Left hindlimb (tissue), 1 donor: Measurements from ENCODE around the gene MSX2.

ENCODE experiments used
- DNase-seq: peaks from one replicate; pipeline ENCODE4 v3.0.0-alpha.2; 2018

Gene MSX2

DNA sequence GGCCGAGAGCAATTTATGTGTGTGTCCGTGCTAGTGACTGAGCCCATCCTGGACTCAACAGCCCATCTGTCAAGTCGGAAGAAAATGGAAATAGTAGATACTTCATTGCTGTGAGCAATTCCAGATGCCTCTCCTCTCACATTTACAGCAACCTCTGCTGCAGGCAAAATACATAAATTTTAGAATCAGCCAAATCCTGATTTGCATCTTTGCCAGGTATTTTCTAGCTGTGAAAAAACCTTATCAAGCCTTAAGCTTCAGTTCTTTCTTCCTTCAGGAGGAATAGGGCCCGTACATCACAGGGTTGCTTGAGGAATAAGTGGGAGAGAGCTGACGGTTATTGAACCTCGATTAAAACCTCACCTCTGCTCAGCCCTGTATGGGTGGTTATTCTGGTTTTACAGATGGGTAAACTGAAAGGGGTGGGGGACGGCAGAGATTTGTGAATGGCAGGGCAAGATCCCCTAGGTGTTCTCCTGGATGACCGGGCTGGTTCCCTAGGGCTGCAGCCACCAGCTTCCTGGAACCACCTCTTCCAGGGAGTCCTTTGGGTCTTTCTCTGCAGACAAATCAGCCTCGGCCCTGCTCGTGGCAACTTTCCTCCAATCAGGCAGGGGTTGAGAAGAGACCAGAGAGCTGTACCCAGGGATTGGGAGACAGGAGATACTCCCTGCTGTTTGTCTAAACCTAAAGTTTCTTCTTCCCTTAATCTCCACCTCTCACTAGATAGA lies 5.3 kb upstream of the MSX2 start:
- DNase-seq = no peak

DNA sequence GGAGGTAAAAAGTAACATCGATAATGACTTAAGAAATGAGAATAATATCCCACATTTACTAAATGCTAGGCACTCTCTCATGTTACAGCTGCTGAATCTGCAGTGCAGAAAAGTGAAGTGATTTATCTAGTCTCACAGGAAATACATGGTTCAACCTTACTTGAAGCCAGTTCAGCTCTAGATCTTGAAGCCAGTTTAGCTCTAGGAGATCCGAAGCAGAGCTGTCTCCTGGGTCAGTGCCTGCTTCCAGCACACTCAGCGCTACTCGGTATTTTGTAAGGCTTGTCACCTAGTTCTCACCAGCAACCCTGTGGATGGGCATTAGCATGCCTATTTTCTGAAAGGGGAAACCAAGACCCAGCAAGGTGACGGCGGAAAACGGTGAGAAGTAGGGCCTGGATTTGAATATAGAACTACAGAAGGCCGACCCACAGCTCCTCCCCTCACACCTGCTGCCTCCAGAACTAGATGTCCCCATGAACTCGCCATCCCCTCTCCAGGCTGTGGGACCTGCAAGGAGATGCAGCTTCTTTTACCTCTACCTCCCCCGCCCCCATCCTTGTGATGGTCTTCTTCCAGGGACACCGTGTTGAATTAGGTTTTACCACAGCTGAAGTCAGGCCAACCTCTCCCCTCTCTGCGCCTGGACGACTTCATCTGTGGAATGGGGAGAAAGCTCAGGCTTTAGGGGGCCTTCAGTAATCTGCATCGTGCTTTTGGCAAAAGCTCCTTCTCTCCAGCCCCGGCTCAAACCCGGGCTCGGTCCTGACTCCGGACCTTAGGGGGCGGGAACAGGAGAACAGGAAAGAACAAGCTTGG lies 4.4 kb upstream of the MSX2 start:
- DNase-seq = no peak

DNA sequence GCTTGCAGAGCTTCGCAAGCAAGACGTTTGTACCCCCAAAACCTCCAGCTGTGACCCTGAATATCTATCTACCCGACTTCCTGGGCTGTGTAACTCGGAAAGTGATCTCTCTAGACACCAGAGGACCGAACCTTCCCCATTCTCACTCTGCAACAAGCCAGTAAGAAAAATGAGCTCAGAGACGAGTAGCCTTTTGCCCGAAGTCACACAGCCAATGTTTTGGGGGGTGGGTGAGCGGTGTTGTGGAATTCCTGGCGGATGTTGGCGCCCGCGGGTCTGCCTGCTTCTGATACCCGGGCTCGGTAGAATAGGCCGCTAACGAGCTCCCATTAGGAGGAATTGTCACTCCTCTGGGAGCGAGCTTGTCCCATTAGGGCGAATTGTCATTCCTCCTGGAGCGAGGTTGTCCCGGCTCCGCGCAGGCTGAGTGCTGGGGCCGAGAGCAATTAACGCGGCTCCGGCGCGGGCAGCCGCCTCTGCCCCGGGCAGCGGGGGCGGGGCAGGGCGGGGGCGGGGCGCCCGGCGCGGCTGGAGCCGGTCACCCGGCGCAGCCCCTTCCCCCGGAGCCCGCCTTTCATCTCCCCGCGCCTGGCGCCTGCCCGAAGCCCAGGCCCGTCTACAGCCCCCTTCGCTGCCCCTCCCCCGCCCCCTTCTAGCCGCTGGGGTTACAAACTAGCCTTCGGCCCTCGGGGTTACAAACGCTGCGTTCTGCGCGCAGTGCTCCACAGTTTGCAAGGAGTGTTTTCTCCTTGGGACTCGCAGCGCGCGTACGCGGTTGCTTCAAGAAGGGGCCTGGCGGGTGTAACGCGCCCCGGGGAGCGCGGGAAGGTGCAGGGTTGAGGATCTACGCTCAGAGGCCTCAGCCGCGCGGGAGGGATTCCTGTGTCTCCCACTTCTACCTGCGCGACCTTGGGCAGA lies 3.5 kb upstream of the MSX2 start:
- DNase-seq = no peak

GRCh38 chr5:174721530-174722432 lies 2.6 kb upstream of the MSX2 start:
- no peak for DNase-seq

DNA sequence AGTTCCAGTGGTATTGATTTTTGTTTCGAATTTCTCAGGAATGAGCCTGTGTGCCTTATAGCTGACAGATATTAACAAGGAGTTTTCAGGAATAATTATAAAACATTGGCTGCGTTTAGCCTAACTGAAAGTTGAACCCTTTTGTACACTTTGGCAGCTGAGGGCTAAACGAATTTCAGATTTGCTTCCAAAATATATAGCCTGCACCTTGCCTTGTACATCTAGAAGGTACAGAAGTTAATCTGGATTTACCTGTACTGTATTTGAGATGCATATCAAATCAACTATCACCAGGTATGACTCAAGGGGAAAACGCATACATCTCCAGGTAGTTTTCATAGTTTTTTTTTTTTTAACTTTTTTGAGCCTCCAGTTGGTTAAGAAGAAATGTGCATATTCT lies 1.9 kb upstream of the MSX2 start:
- no peak for DNase-seq

- DNase-seq = no peak
Observed at GRCh38 chr5:174723315-174723978, 935 bp upstream of the MSX2 start.

GRCh38 chr5:174723979-174724483 lies 351 bp upstream of the MSX2 start:
- DNase-seq = no peak

DNA sequence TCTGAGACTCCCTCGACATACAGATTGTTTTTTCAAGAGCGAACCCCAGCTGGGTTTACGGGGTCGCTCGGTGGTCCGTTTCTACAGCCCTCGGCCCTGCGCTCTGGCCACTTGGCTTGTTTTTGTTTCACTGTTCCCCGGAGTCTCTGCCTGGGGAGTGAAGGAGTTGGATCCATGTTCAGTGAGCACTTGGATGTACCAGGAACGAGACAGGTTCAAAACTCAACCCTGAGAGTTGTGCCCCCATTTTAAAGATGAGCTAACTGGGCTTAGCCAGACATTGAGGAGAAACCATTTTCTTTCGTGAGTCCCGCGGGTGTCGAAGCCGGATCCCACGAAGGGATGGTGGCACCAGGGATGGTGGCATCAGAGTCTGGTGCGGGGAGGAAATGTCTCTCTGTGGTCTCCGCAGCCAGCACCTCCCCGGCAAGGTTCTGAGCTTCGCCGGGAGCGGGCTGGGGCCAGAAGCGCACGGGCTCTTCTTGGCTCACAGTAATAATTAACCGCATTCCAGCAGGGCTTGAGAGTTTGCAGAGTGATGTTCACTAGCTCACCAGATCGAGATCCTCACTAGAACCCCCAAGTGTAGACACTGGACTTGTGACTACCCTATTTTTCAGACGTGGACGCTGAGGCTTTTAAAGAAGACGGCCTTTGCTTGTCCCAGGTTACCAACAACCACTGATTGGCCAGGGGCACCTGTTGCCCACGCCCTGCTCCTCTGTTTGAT lies 1.0 kb downstream of the MSX2 start:
- DNase-seq = no peak

- DNase-seq = no peak
Observed at GRCh38 chr5:174725991-174726601, 1.7 kb downstream of the MSX2 start.

DNA sequence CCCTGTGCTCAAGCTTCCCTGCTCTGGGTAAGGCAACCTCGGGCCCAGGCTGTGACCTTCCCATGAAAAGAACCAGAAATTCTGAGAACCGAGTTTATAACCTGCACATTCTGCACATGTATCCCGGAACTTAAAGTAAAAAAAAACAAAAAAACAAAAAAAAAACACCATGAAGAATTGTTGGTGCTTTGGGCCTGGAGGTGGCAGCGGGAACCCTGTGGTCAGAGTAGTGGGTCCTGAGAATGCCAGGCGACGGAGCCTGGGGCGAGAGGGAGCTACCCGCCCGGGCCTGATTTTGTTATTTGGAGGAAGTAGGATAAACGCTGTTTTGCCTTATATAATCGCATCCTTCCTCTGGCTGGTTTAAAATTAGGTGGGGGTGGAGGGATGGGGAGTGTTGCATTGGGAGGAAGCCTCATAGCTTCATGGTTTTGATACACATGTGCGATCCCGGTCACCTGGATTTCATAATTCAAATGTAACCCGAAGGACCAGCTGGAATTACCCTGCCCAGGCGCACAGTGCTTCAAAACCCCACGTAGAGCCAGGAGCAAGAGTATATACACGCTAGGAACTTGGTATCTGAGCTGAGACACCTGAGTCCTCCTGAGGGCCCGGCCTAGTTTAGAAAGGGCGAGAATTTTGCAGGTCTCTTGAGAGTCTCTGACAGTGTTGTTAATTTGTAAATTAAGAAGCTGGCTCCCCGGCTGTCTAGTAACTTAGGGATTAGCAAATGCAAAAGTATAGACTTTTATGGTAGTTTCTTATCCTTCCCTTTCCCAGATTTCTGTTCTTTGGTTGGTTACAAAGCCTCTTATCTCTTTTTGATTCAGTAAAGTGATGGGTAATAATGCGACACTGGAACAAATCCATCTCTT lies 2.8 kb downstream of the MSX2 start:
- no peak for DNase-seq

GRCh38 chr5:174727794-174728680 lies 3.7 kb downstream of the MSX2 start:
- DNase-seq = no peak

GRCh38 chr5:174729075-174729680 lies 4.8 kb downstream of the MSX2 start:
- no peak for DNase-seq

DNA sequence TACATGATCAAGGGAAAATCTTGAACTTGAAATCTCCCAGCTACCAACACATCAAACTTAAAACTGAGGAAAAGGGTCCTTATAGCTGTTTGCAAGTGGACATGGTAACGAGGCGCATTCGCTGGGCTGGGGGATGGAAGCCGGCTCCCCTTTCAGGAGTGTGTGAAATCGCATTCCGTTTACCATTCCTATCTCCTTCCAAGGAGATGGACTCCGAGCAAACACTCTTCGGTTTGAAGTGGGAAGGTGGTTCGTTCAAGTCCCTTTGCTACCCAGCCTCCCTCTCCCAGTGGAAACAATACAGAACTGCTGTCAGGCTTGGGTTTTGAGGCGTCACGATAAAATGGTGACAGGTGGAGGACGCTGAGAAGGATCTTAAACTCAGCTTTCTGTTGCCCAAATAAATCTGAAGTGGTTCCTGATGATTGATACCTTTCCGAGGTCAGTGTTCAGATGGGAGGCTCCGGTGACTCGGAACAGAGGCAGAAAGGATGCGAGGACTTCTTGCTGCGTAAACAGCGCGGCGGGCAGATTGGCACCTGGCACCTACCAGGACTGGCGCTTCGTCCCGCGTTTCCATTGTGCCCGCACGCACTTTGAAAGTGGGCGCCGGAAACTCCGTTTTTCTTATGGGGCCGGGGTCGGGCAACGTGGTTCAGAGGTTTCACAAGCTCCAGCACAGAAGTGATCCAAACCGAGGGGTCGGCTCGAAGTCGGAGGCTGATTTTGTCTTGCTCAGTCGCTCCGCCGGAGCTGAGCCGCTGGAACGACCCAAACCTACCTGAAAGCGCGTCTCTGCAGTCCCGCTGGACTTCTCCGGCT lies 7.0 kb downstream of the MSX2 start:
- no peak for DNase-seq

GRCh38 chr5:174732036-174733020 lies 7.9 kb downstream of the MSX2 start:
- no peak for DNase-seq

GRCh38 chr5:174733091-174733690 lies 8.8 kb downstream of the MSX2 start:
- DNase-seq = no peak
